Body of pancreas (tissue), 4 donors: Measurements from ENCODE around the gene OSTN. TPM values are rescaled to one million over a fixed set of nuclear protein-coding genes. Genes with fewer than 3 reads are reported as not detected.
"Not testable (repeated sequence)": the region's sequence is repeated elsewhere in the genome, so short reads cannot be mapped to it uniquely, and the experiment has no call there.

Source experiments
- ATAC-seq: fragments of 150-250 bp; one replicate; pipeline ENCODE4 v1.9.1; 2016
- DNase-seq, 4 donors: peaks; one replicate each; pipeline ENCODE4 v3.0.0-alpha.2; 2019
- H3K27ac ChIP-seq, 4 donors: fragments of 200-600 bp; sonication (generic); 1 replicate in 3 of 4; 2 replicates in 1 of 4; pipeline versions ENCODE4 v1.5.1 to v1.6.1; 2016 to 2019; ENCODE audit warnings: mild to moderate bottlenecking in 1 of 4, mixed read lengths in 1 of 4, moderate library complexity in 1 of 4
- H3K27me3 ChIP-seq, 2 donors: fragments of 200-600 bp; sonication (generic); one replicate each; pipeline ENCODE4 v1.6.0; 2016; ENCODE audit warnings: mild to moderate bottlenecking in 1 of 2
- H3K36me3 ChIP-seq, 2 donors: fragments of 200-600 bp; sonication (generic); replicated peaks in 1 of 2; 2 replicates each; pipeline ENCODE4 v1.5.1; 2016; ENCODE audit warnings: low read depth in 2 of 2; ENCODE audit not compliant: insufficient read depth in 1 of 2
- H3K4me1 ChIP-seq: fragments of 200-600 bp; sonication (generic); one replicate; pipeline ENCODE4 v1.6.0; 2016
- H3K4me3 ChIP-seq, 2 donors: fragments of 200-600 bp; sonication (generic); 1 replicate in 1 of 2; 2 replicates in 1 of 2; pipeline ENCODE4 v1.5.1; 2016 to 2019
- H3K9me3 ChIP-seq, 3 donors: fragments of 200-600 bp; sonication (generic); 1 replicate in 2 of 3; 2 replicates in 1 of 3; pipeline ENCODE4 v1.5.1; 2016
- CTCF ChIP-seq, 7 experiments: fragments of 450-650 bp in 4 of 7; fragments of 200-600 bp in 3 of 7; sonication (generic) in 3 of 7; IDR thresholded peaks; one replicate each; pipeline ENCODE4 v1.5.1; 2016 to 2019; ENCODE audit warnings: antibody characterized with exemption in 7 of 7
- POLR2A ChIP-seq, 3 donors: fragments of 450-650 bp; IDR thresholded peaks; one replicate each; pipeline ENCODE4 v1.6.1; 2016; ENCODE audit warnings: antibody characterized with exemption in 3 of 3, mild to moderate bottlenecking in 2 of 3
- WGBS, 2 donors: methylation state at CpG; one replicate each; pipeline ENCODE4 v1.1.5; 2017; 5-methylcytosine and 5-hydroxymethylcytosine counted together
- intact Hi-C: fragments of 100-400 bp; cut with DNase I; formaldehyde crosslinking; loops from one replicate; pipeline ENCODE4 v1.15.1; 2023
- total RNA-seq, 2 donors: library from RNA; depleted of rRNA; stranded (reverse); fragments of >200 nt; gene quantifications; one replicate each; pipeline ENCODE4 v1.1.0, GENCODE V29; 2016

Gene OSTN
- total RNA-seq, 2 donors from 2014 or later = not detected

GRCh38 chr3:191269289-191270085 is 70.4 kb downstream of the OSTN start:
- H3K4me3 ChIP-seq = no peak overlapping the region
- 54 to 59% methylated on average over 5 of the region's 5 CpGs for WGBS, 2 donors
- DNase-seq (no peak), ATAC-seq (no peak)
- no peaks in the 10 kb centered on the region for H3K36me3 ChIP-seq
- no peaks in the 10 kb centered on the region for H3K9me3 ChIP-seq
- TF ChIP-seq CTCF (IDR thresholded peaks at IDR 0.05) (no peak), POLR2A (IDR thresholded peaks at IDR 0.05) (no peak)
- intact Hi-C loops = no loop called here
- no peaks in the 10 kb centered on the region for H3K4me1 ChIP-seq
- H3K27ac ChIP-seq = no peak overlapping the region
- no peaks in the 10 kb centered on the region for H3K27me3 ChIP-seq

- H3K27ac ChIP-seq, H3K36me3 ChIP-seq, intact Hi-C loops, H3K4me1 ChIP-seq, H3K9me3 ChIP-seq, H3K4me3 ChIP-seq, ATAC-seq, DNase-seq, H3K27me3 ChIP-seq: not testable (repeated sequence)
- 77 to 86% methylated on average over 14 of the region's 14 CpGs for WGBS, 2 donors
Observed at GRCh38 chr3:191275244-191275643, 76.2 kb downstream of the OSTN start.

DNA sequence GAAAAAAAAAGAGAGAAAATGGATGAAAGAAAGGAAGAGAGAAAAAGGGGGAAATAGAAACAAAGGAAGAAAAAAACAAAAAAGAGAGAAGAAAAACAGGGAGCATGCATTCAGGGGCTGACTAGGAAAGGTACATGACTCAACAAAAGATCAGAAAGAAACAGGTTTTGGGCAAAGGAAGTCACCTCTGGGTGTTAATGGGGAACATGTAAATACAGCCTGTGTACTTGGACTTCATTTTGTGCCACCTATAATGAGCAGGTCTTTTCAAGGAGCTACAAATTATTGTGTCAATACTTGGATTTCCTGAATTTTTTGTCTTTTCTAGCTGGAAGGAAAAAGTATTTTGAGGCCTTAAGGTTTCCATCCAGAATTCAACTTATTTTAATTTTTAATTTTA is 76.7 kb downstream of the OSTN start:
- ATAC-seq (no peak), DNase-seq (no peak)
- Histone ChIP-seq H3K9me3 (no peaks in the 10 kb centered on the region), H3K27me3 (no peaks in the 10 kb centered on the region), H3K36me3 (no peaks in the 10 kb centered on the region), H3K4me3 (no peak overlapping the region), H3K27ac (no peak overlapping the region), H3K4me1 (no peaks in the 10 kb centered on the region)
- TF ChIP-seq CTCF (IDR thresholded peaks at IDR 0.05) (no peak), POLR2A (IDR thresholded peaks at IDR 0.05) (no peak)
- intact Hi-C loops = no loop called here

DNA sequence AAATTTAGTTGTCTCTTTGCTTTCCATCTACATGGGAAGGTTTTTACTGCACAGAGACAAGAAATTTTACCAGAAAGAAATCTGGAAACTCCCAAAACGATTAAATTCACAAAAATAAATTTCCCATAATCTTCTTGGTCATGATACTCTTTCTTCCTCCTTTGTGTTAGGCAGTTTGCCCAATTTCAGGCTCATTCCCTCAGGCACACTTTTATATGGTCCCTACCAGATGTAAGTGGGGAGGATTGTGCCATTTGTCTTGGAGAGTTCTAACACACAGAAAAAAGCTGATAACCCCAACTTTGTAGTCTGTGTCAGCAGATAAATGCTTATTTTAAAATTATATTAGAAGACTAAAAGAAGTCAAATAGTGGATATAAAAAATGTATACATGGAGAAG is 81.1 kb downstream of the OSTN start:
- no peaks in the 10 kb centered on the region for H3K4me1 ChIP-seq
- ATAC-seq (no peak), DNase-seq (no peak)
- whole genome bisulfite sequencing, 2 donors = 29 to 37% methylated on average over 1 of the region's 1 CpG
- no peaks in the 10 kb centered on the region for H3K9me3 ChIP-seq
- no peak overlapping the region for H3K27ac ChIP-seq
- TF ChIP-seq CTCF (IDR thresholded peaks at IDR 0.05) (no peak), POLR2A (IDR thresholded peaks at IDR 0.05) (no peak)
- no peaks in the 10 kb centered on the region for H3K27me3 ChIP-seq
- intact Hi-C loops = no loop called here
- H3K36me3 ChIP-seq = no peaks in the 10 kb centered on the region
- no peak overlapping the region for H3K4me3 ChIP-seq

GRCh38 chr3:191280882-191281281 is 81.8 kb downstream of the OSTN start:
- Histone ChIP-seq H3K27ac (no peak overlapping the region), H3K4me1 (no peaks in the 10 kb centered on the region), H3K4me3 (no peak overlapping the region), H3K9me3 (no peaks in the 10 kb centered on the region), H3K27me3 (no peaks in the 10 kb centered on the region), H3K36me3 (no peaks in the 10 kb centered on the region)
- DNase-seq (no peak), ATAC-seq (no peak)
- intact Hi-C loops = no loop called here
- TF ChIP-seq CTCF (IDR thresholded peaks at IDR 0.05) = no peak
